ENCODE results near the gene NR5A2.

GRCh38 chr1:200081151-200081968 lies 53.9 kb downstream of the NR5A2 start:
- TF ChIP-seq EZH2 (IDR thresholded peaks at IDR 0.05; ENCODE audit: low read length, missing control alignments) (no peak), CTCF (conservative IDR thresholded peaks at IDR 0.05 in 1 of 2, IDR thresholded peaks at IDR 0.05 in 1 of 2; ENCODE audit: low read depth in 1 of 2, low read length in 2 of 2) (no peak)

All from fibroblast of lung (primary cell).